ENCODE data around the gene PDXK.
"Not testable (repeated sequence)": the region's sequence is repeated elsewhere in the genome, so short reads cannot be mapped to it uniquely, and the experiment has no call there.

The PDXK gene

GRCh38 chr21:43696214-43696613 lies 22.7 kb upstream of the PDXK start:
- DNase-seq (ENCODE audit: insufficient read length, low spot score) (no peak), FAIRE-seq (no peak)

GRCh38 chr21:43697758-43698643 lies 20.9 kb upstream of the PDXK start:
- no peak for FAIRE-seq
- DNase-seq (ENCODE audit: insufficient read length, low spot score) = no peak

- FAIRE-seq = not testable (repeated sequence)
These were observed 19.5 kb upstream of the PDXK start for GRCh38 chr21:43699492-43699777.

GRCh38 chr21:43699933-43700599 lies 18.9 kb upstream of the PDXK start:
- FAIRE-seq (no peak), DNase-seq (ENCODE audit: insufficient read length, low spot score) (no peak)

More at GRCh38 chr21:43699492-43699777, 19.5 kb upstream of the PDXK start:
- DNase-seq (ENCODE audit: insufficient read length, low spot score) = not testable (repeated sequence)

- FAIRE-seq = no peak
- no peak for DNase-seq (ENCODE audit: insufficient read length, low spot score)
These were observed 16.8 kb upstream of the PDXK start for GRCh38 chr21:43701936-43702784.

- no peak for DNase-seq (ENCODE audit: insufficient read length, low spot score)
- no peak for FAIRE-seq
These were observed 16.2 kb upstream of the PDXK start for GRCh38 chr21:43702785-43703034.

- no peak for DNase-seq (ENCODE audit: insufficient read length, low spot score)
- no peak for FAIRE-seq
These were observed 15.7 kb upstream of the PDXK start for GRCh38 chr21:43703035-43703880.

- no peak for FAIRE-seq
- no peak for DNase-seq (ENCODE audit: insufficient read length, low spot score)
These were observed 11.5 kb upstream of the PDXK start for GRCh38 chr21:43707462-43707861.

- DNase-seq (ENCODE audit: insufficient read length, low spot score) (no peak), FAIRE-seq (no peak)
These were observed 10.1 kb upstream of the PDXK start for GRCh38 chr21:43708745-43709381.

GRCh38 chr21:43712268-43712942 lies 6.5 kb upstream of the PDXK start:
- FAIRE-seq (no peak), DNase-seq (ENCODE audit: insufficient read length, low spot score) (no peak)

GRCh38 chr21:43713123-43713522 lies 5.8 kb upstream of the PDXK start:
- not testable (repeated sequence) for FAIRE-seq; DNase-seq (ENCODE audit: insufficient read length, low spot score)

GRCh38 chr21:43716376-43717165 lies 2.4 kb upstream of the PDXK start:
- FAIRE-seq (peak; percentile 87), DNase-seq (ENCODE audit: insufficient read length, low spot score) (peak; percentile 67)

- FAIRE-seq (peak; percentile 21), DNase-seq (ENCODE audit: insufficient read length, low spot score) (no peak)
These were observed 1.6 kb upstream of the PDXK start for GRCh38 chr21:43717166-43717853.

- DNase-seq (ENCODE audit: insufficient read length, low spot score) (no peak), FAIRE-seq (no peak)
These were observed 710 bp upstream of the PDXK start for GRCh38 chr21:43717967-43718871.

- no peak for DNase-seq (ENCODE audit: insufficient read length, low spot score)
- FAIRE-seq = no peak
These were observed 1.0 kb downstream of the PDXK start for GRCh38 chr21:43719748-43720538.

- DNase-seq (ENCODE audit: insufficient read length, low spot score) = no peak
- FAIRE-seq = no peak
These were observed 1.7 kb downstream of the PDXK start for GRCh38 chr21:43720539-43721166.
